ENCODE data around the gene TAS2R60.

DNA sequence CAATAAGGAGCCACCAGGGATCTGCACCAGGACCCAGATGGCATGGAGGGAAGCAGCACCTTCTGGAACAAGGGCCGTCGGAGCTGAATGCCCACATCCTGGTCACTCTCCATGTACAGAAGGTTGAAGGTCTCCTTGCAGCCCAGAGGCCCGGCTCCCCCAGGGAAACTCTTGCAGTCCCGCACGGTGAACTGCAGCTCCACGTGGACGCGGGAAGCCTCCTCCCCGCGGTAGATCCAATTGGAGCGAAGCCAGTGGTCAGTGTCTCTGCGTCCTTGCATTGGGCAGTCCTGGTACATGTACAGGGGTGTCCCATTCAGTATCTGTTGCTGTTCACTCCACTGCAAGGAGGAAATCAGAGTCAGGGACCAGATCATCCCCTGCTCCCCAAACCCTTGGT, 42.0 kb upstream of the TAS2R60 start:
- no peak for TF ChIP-seq CTCF (IDR thresholded peaks at IDR 0.05; ENCODE audit: low read depth, low read length)
- TF ChIP-seq POLR2A (IDR thresholded peaks at IDR 0.05; ENCODE audit: extremely low read depth, insufficient read length), result no peak
- TF ChIP-seq, protein P1, sequence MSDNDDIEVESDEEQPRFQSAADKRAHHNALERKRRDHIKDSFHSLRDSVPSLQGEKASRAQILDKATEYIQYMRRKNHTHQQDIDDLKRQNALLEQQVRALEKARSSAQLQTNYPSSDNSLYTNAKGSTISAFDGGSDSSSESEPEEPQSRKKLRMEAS (IDR thresholded peaks at IDR 0.05; ENCODE audit: low read depth, low read length), result no peak
